IPS-20b (cell line): ENCODE results near the gene PSD4.

ENCODE experiments used
- H3K27ac ChIP-seq: one replicate; pipeline ENCODE4 v1.5.1; 2013; ENCODE audit warnings: low read length
- H3K27me3 ChIP-seq: 2 replicates; pipeline ENCODE4 v1.6.1; 2013; ENCODE audit warnings: mild to moderate bottlenecking, low read length, inconsistent platforms; ENCODE audit not compliant: insufficient read depth
- H3K36me3 ChIP-seq: 2 replicates; pipeline ENCODE4 v1.6.1; 2013; ENCODE audit warnings: low read depth, mild to moderate bottlenecking, inconsistent platforms, low read length, moderate library complexity; ENCODE audit not compliant: insufficient read depth
- H3K4me1 ChIP-seq: 2 replicates; pipeline ENCODE4 v1.6.1; 2013; ENCODE audit warnings: mild to moderate bottlenecking, control low read depth, inconsistent platforms, low read length, moderate library complexity; ENCODE audit not compliant: insufficient read depth
- H3K4me3 ChIP-seq: 2 replicates; pipeline ENCODE4 v1.5.1; 2013; ENCODE audit warnings: mild to moderate bottlenecking, low read length, inconsistent platforms
- H3K9ac ChIP-seq: 2 replicates; pipeline ENCODE4 v1.6.1; 2013; ENCODE audit warnings: low read depth, mild to moderate bottlenecking, inconsistent platforms, low read length, moderate library complexity
- H3K9me3 ChIP-seq: 2 replicates; pipeline ENCODE4 v1.6.1; 2013; ENCODE audit warnings: mild to moderate bottlenecking, low read depth, low read length, inconsistent platforms; ENCODE audit not compliant: insufficient read depth

PSD4 gene

DNA sequence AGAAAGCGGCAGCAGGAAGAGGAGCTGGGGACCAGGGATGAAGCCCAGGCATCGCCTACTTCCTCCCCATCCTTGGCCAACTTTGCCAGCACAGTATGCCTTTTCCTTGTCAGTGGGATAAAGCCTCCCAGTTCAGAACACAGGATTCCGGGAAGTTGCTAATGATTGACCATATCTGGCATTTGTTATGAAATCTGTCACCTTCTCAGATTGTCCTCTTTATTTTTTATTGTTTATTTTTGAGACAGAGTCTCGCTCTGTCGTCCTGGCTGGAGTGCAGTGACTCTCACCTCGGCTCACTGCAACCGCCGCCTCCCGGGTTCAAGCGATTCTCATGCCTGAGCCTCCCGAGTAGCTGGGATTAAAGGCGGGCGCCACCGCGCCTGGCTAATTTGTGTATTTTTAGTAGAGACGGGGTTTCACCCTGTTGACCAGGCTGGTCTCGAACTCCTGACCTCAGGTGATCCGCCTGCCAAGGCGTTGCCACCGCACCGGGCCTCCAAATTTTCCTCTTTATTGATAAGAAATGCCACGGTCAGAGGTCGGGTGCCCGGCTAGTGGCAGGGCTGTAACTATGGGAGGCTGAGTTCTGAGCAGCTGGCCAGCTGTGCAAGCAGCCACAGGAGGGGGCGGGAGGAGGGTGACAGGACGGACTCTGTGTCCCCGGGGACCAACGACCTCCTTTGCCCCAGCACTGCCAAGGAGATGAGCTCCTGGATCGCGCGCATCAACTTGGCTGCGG, 24.4 kb downstream of the PSD4 start:
- peak overlapping the region; percentile 76; the same call in 1 of the 2 replicates for H3K4me3 ChIP-seq
- no peak overlapping the region for H3K27ac ChIP-seq
- H3K4me1 ChIP-seq, result no peaks in the 10 kb centered on the region

DNA sequence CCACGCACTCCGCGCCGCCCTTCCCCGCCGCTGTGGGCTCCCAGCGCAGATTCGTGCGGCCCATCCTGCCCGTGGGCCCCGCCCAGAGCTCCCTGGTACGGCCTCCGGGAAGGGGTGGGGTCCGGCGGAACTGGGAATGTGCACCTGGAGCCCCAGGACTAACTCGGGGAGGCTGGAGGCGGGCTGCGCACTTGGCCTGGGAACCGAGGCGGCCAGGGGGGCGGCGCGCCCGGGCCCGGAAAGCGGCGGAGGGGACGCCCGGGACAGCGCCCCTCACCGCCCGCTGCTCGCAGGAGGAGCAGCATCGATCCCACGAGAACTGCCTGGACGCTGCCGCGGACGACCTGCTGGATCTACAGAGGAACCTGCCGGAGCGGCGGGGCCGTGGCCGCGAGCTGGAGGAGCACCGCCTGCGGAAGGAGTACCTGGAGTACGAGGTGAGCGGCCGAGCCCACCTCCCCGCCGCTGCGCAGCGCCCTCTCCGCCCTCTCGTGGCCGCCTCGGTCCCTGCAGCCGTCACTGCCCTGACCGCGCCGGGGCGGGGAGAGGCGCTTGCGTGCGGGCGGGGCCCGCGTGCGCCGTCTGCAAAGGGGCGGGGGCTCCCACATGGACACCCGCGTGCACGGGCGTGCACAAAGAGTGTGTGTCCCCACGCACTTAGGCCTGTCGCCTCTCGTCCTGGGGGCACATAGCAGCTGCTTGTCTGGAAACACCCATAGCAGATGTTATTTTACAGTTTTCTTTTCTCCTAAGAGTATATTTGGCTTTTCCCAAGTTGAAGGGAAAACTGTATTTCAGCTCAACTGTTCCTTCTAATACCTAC, 25.2 kb downstream of the PSD4 start:
- H3K4me3 ChIP-seq, result peak overlapping the region; percentile 76
- H3K4me1 ChIP-seq, result peaks cover under 1% of the 10 kb centered on the region; the same call in 1 of the 2 replicates
- no peaks in the 10 kb centered on the region for H3K36me3 ChIP-seq
- H3K9me3 ChIP-seq, result no peaks in the 10 kb centered on the region
- peaks cover 22% of the 10 kb centered on the region for H3K27me3 ChIP-seq
- H3K27ac ChIP-seq, result no peak overlapping the region
- H3K9ac ChIP-seq, result no peak overlapping the region; the same call in 1 of the 2 replicates

More for the DNA sequence above, 24.4 kb downstream of the PSD4 start:
- Histone ChIP-seq H3K9me3 (no peaks in the 10 kb centered on the region), H3K27me3 (peaks cover 22% of the 10 kb centered on the region), H3K9ac (no peak overlapping the region; the same call in 1 of the 2 replicates), H3K36me3 (no peaks in the 10 kb centered on the region)

DNA sequence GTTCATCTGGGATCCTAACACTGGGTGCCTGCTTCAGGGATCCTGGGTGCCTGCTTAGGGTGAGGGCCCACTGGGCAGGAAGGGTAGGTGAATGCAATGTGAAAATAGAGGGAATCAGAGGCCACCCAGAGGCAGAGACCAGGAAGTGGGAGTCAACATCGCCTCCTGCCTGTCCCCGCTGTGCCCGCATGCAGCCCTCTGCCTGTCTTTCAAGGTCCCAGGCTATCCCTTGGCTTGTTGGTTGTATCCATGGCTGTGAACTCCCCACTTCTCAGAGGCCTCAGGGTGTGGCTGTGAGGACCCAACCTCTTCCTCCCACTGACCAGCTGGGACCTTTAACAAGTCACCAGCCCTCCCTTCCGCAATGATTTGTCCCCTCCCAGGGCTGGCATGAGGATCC, 26.5 kb downstream of the PSD4 start:
- Histone ChIP-seq H3K9me3 (no peaks in the 10 kb centered on the region), H3K27me3 (peaks cover 22% of the 10 kb centered on the region), H3K4me3 (no peak overlapping the region), H3K27ac (no peak overlapping the region), H3K9ac (no peak overlapping the region), H3K4me1 (peaks cover 3% of the 10 kb centered on the region; the same call in 1 of the 2 replicates), H3K36me3 (no peaks in the 10 kb centered on the region)

DNA sequence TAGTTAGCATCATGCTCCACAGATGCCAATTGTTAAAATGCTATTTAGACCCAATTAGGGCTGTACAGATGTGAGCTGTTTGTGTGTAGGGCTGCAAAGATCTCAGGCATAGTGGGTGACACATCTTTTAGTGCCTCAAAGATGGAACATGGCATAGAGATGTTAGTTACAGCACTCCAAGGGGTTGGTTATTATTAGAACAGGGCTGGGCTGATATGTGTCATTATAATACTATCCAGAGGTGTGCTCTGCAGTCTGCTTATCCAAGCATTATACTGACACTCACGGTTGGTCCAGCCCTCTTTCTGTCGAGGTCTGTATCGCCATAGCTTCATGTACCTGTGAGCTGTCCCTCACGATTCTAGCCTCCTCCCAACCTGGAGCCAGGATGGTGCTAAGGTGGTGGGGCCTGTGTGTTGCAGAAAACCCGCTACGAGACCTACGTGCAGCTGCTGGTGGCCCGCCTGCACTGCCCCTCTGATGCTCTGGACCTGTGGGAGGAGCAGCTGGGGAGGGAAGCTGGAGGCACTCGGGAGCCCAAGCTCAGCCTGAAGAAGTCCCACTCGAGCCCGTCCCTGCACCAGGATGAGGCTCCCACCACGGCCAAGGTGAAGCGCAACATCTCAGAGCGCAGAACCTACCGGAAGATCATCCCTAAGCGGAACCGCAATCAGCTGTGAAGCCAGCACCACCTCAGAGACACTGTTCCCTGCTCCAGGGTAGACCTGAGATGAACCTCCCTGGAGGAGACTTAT, 27.1 kb downstream of the PSD4 start:
- Histone ChIP-seq H3K4me3 (no peak overlapping the region), H3K9ac (no peak overlapping the region), H3K36me3 (no peaks in the 10 kb centered on the region), H3K9me3 (no peaks in the 10 kb centered on the region), H3K27me3 (peaks cover 22% of the 10 kb centered on the region), H3K4me1 (peaks cover 3% of the 10 kb centered on the region; the same call in 1 of the 2 replicates), H3K27ac (no peak overlapping the region)

DNA sequence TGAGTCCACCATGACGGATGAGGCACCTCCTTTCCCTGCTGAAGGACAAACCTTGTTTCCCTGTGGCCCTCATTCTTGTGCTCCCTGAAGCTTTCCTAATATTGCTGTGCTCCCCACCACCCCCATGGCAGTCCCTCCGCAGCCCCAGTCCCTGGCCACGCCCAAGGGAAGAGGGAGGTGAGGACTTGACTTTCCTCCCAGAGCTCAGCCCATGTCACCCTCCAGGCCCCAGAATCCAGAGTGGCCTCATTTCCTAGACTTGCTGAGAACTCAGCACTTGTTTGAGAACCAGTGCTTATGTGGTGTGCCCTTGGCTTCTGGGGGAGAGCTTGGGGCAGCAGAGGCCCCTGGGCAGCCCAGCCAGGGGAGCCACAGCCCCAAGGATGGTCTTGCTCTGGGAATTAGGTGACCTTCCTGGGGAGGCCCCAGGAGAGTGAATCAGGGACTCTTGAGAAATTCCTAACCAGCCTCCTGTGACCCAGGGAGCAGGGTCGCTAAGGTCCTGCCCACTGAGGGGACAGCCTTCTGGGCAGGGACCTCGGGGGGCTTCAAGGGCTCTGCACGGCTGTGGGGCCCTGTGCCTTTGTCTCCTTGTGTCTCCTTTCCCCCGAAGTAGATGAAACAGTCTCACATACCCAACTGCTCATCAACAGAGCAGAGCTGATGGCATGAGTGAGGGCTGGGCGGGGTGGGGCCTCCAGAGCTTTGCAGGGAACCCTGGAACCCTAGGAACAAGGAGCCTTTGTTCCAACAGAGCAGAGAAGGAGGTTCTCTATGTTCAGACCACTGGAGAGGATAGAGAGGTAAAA, 27.9 kb downstream of the PSD4 start:
- no peaks in the 10 kb centered on the region for H3K9me3 ChIP-seq
- peaks cover 19% of the 10 kb centered on the region for H3K27me3 ChIP-seq
- peaks cover 3% of the 10 kb centered on the region; the same call in 1 of the 2 replicates for H3K4me1 ChIP-seq
- H3K27ac ChIP-seq, result no peak overlapping the region
- no peaks in the 10 kb centered on the region for H3K36me3 ChIP-seq
- H3K9ac ChIP-seq, result no peak overlapping the region
- H3K4me3 ChIP-seq, result no peak overlapping the region

DNA sequence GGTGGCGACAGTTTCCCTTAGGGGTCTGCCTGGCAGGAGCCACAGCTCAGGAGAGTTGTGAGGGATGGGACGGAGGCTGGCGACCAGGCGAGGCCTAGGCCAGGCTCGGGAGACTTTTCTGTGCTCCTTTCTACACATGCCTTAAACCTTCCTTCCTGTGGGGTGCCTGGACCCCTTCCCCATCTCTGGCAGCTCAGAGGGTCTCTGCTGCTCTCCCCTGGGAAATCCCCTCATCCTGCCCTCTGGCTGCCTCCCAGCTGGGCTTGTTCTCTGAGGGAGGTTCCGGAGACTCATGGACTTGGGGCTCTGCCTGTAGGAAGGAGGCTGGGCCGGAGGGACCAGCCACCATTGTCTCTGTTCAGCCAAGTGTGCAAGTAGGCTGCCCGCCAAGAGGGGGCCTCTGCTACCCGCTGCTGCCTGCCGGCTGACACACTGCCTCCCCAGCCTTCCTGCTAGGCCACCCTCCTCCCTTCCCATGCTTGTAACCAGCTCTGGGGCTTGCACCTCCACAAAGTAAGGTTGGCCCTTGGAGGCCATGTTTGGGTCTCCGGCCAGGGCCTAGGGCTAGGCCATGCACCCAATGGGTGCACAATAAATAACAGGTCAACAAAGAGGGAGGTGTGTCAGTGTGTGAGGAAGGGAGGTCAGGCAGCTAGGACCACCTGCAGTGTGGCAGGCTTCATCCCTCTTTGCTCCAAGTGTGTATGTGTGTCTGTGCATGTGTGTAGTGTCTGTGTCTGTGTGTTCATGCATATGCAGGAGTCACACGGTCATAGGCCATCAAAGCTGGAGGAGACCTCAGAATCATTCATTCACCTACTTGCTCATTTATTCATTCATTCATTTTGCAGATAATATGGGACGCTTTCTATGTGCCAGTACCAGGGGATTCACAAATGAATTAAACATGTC, 28.8 kb downstream of the PSD4 start:
- Histone ChIP-seq H3K4me1 (peaks cover 3% of the 10 kb centered on the region; the same call in 1 of the 2 replicates), H3K27ac (no peak overlapping the region), H3K4me3 (no peak overlapping the region), H3K27me3 (peaks cover 10% of the 10 kb centered on the region), H3K9me3 (no peaks in the 10 kb centered on the region), H3K9ac (no peak overlapping the region), H3K36me3 (no peaks in the 10 kb centered on the region)

DNA sequence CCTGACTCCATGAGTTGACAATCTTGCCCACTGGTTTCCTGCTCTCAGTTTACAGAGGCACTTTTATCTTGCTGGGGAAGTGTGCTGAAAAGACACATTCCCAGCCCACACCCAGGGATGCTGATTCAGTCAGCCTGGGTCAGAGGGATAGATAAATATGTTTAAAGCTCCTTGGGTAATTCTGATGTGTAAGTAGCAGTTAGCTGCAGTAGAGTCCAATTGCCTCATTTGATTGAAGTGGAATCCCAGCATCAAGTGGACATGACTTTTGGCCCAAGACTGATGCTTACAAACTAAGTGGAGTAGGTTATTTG, 29.4 kb downstream of the PSD4 start:
- Histone ChIP-seq H3K36me3 (no peaks in the 10 kb centered on the region), H3K9me3 (no peaks in the 10 kb centered on the region), H3K4me3 (no peak overlapping the region), H3K27me3 (peaks cover 4% of the 10 kb centered on the region; the same call in 1 of the 2 replicates), H3K27ac (no peak overlapping the region), H3K4me1 (peaks cover 3% of the 10 kb centered on the region; the same call in 1 of the 2 replicates), H3K9ac (no peak overlapping the region)

DNA sequence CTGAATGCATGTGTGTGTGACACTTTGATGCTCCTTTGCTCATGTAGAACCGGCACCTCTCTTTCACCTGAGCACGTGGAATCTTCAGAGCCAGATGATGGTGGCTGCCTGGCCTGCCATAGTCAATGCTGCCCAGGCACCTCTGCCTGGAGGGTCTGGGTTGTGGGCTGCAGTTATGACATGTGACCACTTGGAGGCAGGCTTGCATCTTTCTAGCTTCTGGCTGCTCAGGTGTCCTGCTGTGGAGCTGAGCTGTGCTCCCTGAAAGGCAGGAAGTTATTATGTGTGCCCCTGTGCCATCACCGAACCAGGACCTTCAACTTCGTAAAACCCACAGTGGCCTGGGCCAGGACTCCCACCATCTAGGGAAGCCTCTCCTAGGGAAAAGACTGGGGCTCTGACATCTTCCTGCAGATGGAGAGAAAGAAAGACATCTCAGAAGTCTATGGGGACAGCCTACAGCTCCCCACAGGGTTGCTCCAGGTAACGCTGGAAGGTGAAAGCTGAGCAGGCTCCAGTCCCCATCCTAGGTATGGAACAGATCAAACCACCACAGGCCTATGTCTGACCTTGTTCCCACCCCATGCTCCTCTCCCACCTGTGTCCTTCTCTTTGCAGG, 30.2 kb downstream of the PSD4 start:
- H3K27me3 ChIP-seq, result no peaks in the 10 kb centered on the region
- peaks cover 3% of the 10 kb centered on the region; the same call in 1 of the 2 replicates for H3K4me1 ChIP-seq
- no peak overlapping the region for H3K27ac ChIP-seq
- no peak overlapping the region for H3K9ac ChIP-seq
- H3K9me3 ChIP-seq, result no peaks in the 10 kb centered on the region
- no peaks in the 10 kb centered on the region for H3K36me3 ChIP-seq
- no peak overlapping the region for H3K4me3 ChIP-seq

DNA sequence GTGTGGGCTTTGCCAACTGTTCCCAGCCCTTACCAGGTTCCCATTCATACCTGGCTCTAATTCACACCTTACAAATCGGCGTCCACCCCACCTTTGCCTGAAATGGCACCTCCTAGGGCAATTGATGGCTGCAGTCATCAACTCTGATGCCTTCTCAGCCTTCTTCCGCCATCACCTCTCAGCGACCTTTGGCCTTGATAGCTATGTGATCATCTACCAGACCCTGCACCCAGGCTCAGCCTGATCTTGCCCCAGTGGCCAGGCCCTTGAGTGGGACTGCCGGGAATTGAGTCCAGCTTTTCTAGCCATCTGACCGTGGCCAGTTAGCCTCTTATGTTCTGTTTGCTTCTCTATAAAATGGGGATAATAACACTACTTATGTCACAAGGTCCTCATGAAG, 32.5 kb downstream of the PSD4 start:
- H3K9ac ChIP-seq, result no peak overlapping the region
- H3K27me3 ChIP-seq, result no peaks in the 10 kb centered on the region
- peaks cover 3% of the 10 kb centered on the region; the same call in 1 of the 2 replicates for H3K4me1 ChIP-seq
- H3K4me3 ChIP-seq, result no peak overlapping the region
- H3K27ac ChIP-seq, result no peak overlapping the region
- H3K9me3 ChIP-seq, result no peaks in the 10 kb centered on the region
- H3K36me3 ChIP-seq, result no peaks in the 10 kb centered on the region

DNA sequence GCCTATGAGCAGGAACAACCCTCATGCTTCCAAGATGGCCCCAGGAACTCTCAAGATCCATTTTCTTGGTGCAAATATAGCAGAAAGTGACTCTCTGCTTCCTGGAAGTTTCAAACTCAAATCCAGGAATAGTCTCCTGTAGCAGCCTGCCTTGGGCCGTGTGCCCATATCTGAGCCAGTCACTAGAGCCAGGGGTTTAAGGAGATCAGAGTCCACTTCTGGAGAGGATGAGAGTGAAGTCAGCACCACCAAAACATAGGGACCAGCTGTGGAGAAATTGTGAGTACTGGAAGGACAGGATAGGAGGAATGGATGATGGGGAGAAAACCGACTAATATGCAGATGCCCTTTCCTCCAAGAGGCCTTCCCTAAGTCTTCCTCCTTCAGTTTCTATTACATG, 33.2 kb downstream of the PSD4 start:
- no peaks in the 10 kb centered on the region for H3K27me3 ChIP-seq
- no peaks in the 10 kb centered on the region for H3K9me3 ChIP-seq
- no peak overlapping the region for H3K4me3 ChIP-seq
- peaks cover 3% of the 10 kb centered on the region; the same call in 1 of the 2 replicates for H3K4me1 ChIP-seq
- H3K9ac ChIP-seq, result no peak overlapping the region
- H3K27ac ChIP-seq, result no peak overlapping the region
- H3K36me3 ChIP-seq, result no peaks in the 10 kb centered on the region
